Panc1 (cell line): Measurements from ENCODE around the gene CSNK1E. TPM values are rescaled to one million over a fixed set of nuclear protein-coding genes. Genes with fewer than 3 reads are reported as not detected.

Experiments used
- ATAC-seq: fragments of 200-7000 bp; cut with Tn5 transposase; 2 replicates; pipeline ENCODE4 v1.9.1; 2020; ENCODE audit warnings: mild to moderate bottlenecking, moderate library complexity
- BruUV-seq: library from RNA; stranded (reverse); fragments of 400-500 nt; replicated peaks from 2 replicates; lab custom pipeline; 2021; lab: Mats Ljungman, UMichigan
- CTCF ChIA-PET: fragments of 300-600 bp; sonication (Branson Sonifier 250); formaldehyde crosslinking; loops from one replicate; lab custom pipeline; 2022; ENCODE audit warnings: antibody characterized with exemption; lab: Charles Lee
- POLR2A ChIA-PET: fragments of 300-600 bp; sonication (Branson Sonifier 250); formaldehyde crosslinking; loops from one replicate; lab custom pipeline; 2022; ENCODE audit warnings: antibody characterized with exemption; lab: Charles Lee
- DNase-seq: peaks from one replicate; pipeline ENCODE4 v3.0.0-alpha.2; 2010; ENCODE audit warnings: low read depth, low spot score
- H3K27ac ChIP-seq: 2 replicates; pipeline ENCODE4 v1.5.1; 2011; ENCODE audit warnings: mild to moderate bottlenecking, low read length, inconsistent platforms
- H3K27me3 ChIP-seq: fragments of 200-500 bp; sonication (Bioruptor generic); 2 replicates; pipeline ENCODE4 v1.6.0; 2014; ENCODE audit warnings: low read length, inconsistent platforms; ENCODE audit not compliant: control insufficient read depth, insufficient read depth
- H3K36me3 ChIP-seq: fragments of 200-500 bp; sonication (Bioruptor generic); 2 replicates; pipeline ENCODE4 v1.5.1; 2014; ENCODE audit warnings: inconsistent platforms, mild to moderate bottlenecking, low read length, moderate library complexity; ENCODE audit not compliant: control insufficient read depth, insufficient read depth
- H3K4me1 ChIP-seq: 2 replicates; pipeline ENCODE4 v1.5.1; 2011; ENCODE audit warnings: inconsistent platforms, mild to moderate bottlenecking, low read length, moderate library complexity; ENCODE audit not compliant: control insufficient read depth, insufficient read depth
- H3K4me3 ChIP-seq, 2 experiments: 2 replicates each; pipeline ENCODE4 v1.5.1; 2011 to 2012; ENCODE audit warnings: low read depth in 2 of 2, low read length in 2 of 2, mild to moderate bottlenecking in 2 of 2, inconsistent platforms in 1 of 2, moderate library complexity in 1 of 2
- H3K9me3 ChIP-seq: fragments of 200-500 bp; sonication (Bioruptor generic); 2 replicates; pipeline ENCODE4 v1.5.1; 2014; ENCODE audit warnings: low read depth, mild to moderate bottlenecking, inconsistent platforms, low read length, moderate library complexity; ENCODE audit not compliant: control insufficient read depth, insufficient read depth
- CTCF ChIP-seq: fragments of 450-650 bp; IDR thresholded peaks from 2 replicates; pipeline ENCODE4 v1.5.1; 2017; ENCODE audit warnings: mild to moderate bottlenecking
- POLR2AphosphoS5 ChIP-seq: IDR thresholded peaks from 2 replicates; pipeline ENCODE4 v1.6.1; 2012; ENCODE audit warnings: mild to moderate bottlenecking, low read depth, low read length, moderate library complexity
- REST ChIP-seq, 2 experiments: IDR thresholded peaks; 2 replicates each; pipeline ENCODE4 v1.6.1; 2011 to 2012; ENCODE audit warnings: low read depth in 2 of 2, control low read depth in 1 of 2, low read length in 1 of 2, mild to moderate bottlenecking in 1 of 2, moderate library complexity in 1 of 2; ENCODE audit not compliant: insufficient read depth in 1 of 2
- SIN3A ChIP-seq: IDR thresholded peaks from 2 replicates; pipeline ENCODE4 v1.6.1; 2012; ENCODE audit warnings: low read depth, mild to moderate bottlenecking, low read length, moderate library complexity, borderline replicate concordance; ENCODE audit not compliant: insufficient read depth
- TCF7L2 ChIP-seq: IDR thresholded peaks from 2 replicates; pipeline ENCODE4 v1.6.1; 2011; ENCODE audit warnings: mild to moderate bottlenecking, low read depth, low read length, inconsistent platforms
- in situ Hi-C: cut with HindIII; loops from 2 replicates; pipeline ENCODE4 v1.10.0; 2016; ENCODE audit warnings: low sequenced_read_pairs, low pct_unique_long_range_greater_than_20kb
- intact Hi-C: fragments of 100-400 bp; cut with micrococcal nuclease; formaldehyde crosslinking; loops from one replicate; pipeline ENCODE4 v1.10.0; 2022; ENCODE audit not compliant: unreplicated experiment
- total RNA-seq: library from RNA; stranded (reverse); gene quantifications from one replicate; pipeline ENCODE4 v1.2.1, GENCODE V29; 2021; ENCODE audit not compliant: unreplicated experiment

Gene CSNK1E
- total RNA-seq, 1 experiment from 2014 or later = 115 TPM

- Histone ChIP-seq H3K9me3 (no peaks in the 10 kb centered on the region), H3K4me3 (no peak overlapping the region), H3K36me3 (no peaks in the 10 kb centered on the region; the same call in 1 of the 2 replicates), H3K4me1 (peaks cover 8% of the 10 kb centered on the region; the same call in 1 of the 2 replicates), H3K27ac (no peak overlapping the region), H3K27me3 (no peaks in the 10 kb centered on the region)
- ChIA-PET POLR2A (no interaction called here), CTCF (no interaction called here)
- no peak for ATAC-seq
- no peak for TF ChIP-seq SIN3A
- in situ Hi-C loops = no loop called here
- intact Hi-C loops = no loop called here
- no TSS peak for BruUV-seq
- no peak for DNase-seq
Measured at GRCh38 chr22:38302906-38303305, 14.3 kb downstream of the CSNK1E start.

- ChIA-PET CTCF (no interaction called here), POLR2A (no interaction called here)
- peaks cover 6% of the 10 kb centered on the region; the same call in 1 of the 2 replicates for H3K4me1 ChIP-seq
- BruUV-seq = no TSS peak
- DNase-seq (no peak), ATAC-seq (no peak)
- no peak overlapping the region for H3K4me3 ChIP-seq
- no peak for TF ChIP-seq TCF7L2
- TF ChIP-seq CTCF = no peak
- no peak for TF ChIP-seq REST (IDR thresholded peaks at IDR 0.05; ENCODE audit: insufficient read depth in 1 of 2, low read depth in 2 of 2, low read length in 1 of 2)
- TF ChIP-seq POLR2AphosphoS5 = no peak
- no peak for TF ChIP-seq SIN3A
- in situ Hi-C loops (no loop called here), intact Hi-C loops (no loop called here)
- H3K27me3 ChIP-seq = no peaks in the 10 kb centered on the region
- H3K27ac ChIP-seq = no peak overlapping the region
- H3K9me3 ChIP-seq = no peaks in the 10 kb centered on the region
- no peaks in the 10 kb centered on the region for H3K36me3 ChIP-seq
Measured at GRCh38 chr22:38300946-38301345, 16.3 kb downstream of the CSNK1E start.

GRCh38 chr22:38300197-38300945 is 16.9 kb downstream of the CSNK1E start:
- DNase-seq (no peak), ATAC-seq (no peak)
- ChIA-PET CTCF (no interaction called here), POLR2A (no interaction called here)
- no peaks in the 10 kb centered on the region for H3K36me3 ChIP-seq
- TF ChIP-seq TCF7L2 (no peak), CTCF (no peak), REST (IDR thresholded peaks at IDR 0.05; ENCODE audit: insufficient read depth in 1 of 2, low read depth in 2 of 2, low read length in 1 of 2) (no peak), POLR2AphosphoS5 (no peak), SIN3A (no peak)
- no peak overlapping the region for H3K4me3 ChIP-seq
- no peaks in the 10 kb centered on the region for H3K27me3 ChIP-seq
- H3K9me3 ChIP-seq = no peaks in the 10 kb centered on the region
- BruUV-seq = no TSS peak
- H3K27ac ChIP-seq = no peak overlapping the region
- intact Hi-C loops (no loop called here), in situ Hi-C loops (no loop called here)
- peaks cover under 1% of the 10 kb centered on the region; the same call in 1 of the 2 replicates for H3K4me1 ChIP-seq
